ENCODE data around the gene CNOT6L.

The CNOT6L gene

DNA sequence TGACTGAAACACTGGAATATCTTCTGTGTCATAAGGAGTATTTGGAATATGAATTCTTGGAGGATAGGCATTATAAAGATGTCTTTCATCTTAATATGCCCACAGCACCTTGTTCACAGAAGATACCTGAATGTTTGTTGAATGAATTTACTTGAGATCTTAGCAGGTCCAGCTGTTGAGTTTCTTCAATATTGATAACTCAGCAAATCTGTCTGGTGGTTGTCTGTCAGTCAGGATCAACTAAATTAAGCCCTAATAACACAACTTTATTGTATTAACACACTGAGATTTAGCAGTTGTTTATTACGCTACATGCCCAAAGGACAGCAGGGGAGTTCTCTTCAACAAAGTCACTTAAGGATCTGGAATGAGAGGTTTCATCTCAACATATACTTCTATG lies 106.5 kb downstream of the CNOT6L start:
- no peak for DNase-seq (ENCODE audit: low read depth)

DNA sequence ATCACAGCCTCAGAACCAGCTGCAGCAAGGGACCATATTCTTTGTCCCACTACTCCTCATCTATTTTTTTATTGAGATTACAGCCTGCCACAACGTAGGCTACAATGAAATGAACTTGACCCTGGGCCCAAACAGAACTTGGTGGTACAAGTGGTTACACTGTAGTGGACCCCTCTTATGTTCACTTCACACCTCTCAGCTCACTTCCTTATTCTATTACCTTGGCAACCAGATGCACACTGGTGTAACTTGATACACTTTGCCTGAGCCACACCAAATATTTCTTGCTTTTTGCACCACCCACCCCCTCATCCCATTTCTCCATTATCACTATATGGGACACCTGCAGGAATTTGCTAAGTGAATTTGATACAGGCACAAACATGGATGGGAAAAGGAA lies 107.7 kb downstream of the CNOT6L start:
- no peak for DNase-seq (ENCODE audit: low read depth)

DNA sequence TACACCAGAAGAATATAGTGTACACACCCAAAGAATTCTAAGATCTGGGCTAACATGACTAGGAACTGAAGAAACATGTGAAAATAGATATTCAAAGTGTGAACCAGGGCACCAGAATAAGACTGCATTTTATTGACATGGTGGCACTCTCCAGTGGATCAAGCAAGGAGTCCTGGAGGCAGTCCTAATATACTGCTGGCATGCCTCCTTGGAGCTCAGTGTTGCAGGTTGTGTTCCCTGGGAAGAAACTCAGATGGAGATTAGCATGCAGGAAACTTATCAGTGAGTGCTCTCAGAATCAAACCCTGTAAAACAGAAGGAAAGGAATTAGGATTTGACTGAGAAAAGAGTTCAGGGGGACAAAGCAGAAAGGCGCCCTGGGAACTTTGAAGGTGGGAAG lies 108.5 kb downstream of the CNOT6L start:
- DNase-seq (ENCODE audit: low read depth) = no peak

DNA sequence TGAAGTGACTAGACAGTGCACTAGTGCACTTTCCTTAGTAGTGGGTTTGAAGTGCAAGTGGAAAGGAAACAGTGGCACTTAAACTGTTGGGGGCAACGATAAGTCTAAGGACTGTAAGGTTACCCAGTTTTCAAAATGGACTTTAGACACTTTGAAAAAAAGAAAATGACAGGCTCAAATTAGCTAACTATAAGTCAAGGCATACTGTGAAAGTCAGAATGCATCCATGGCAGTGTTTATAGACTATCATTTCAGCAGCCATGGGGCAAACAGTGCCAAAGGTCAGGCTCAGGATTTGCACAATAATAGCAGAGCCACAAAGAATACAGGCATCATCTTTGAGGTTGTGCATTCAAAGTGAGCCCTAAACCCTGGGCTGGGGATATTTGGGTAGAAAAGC lies 109.1 kb downstream of the CNOT6L start:
- DNase-seq (ENCODE audit: low read depth) = no peak

DNA sequence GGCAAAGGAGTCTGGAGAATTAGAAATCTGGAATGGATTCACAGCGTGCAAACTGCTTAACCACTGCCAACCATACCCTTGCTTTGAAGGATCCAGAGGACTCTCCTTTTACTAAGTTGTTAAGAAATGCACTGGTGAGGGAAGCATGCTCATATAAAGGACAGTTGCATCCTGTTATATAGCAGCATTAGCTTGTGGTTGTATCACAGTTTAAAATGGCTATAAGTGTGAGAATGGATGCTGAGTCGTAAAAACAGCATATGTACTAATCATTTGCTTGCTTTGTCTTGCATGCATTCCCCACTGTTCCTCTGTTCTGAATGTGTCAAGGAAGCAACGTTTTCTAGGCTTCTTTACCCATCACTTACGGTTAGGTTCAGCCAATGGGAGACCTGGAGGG lies 112.5 kb downstream of the CNOT6L start:
- no peak for DNase-seq (ENCODE audit: low read depth)

DNA sequence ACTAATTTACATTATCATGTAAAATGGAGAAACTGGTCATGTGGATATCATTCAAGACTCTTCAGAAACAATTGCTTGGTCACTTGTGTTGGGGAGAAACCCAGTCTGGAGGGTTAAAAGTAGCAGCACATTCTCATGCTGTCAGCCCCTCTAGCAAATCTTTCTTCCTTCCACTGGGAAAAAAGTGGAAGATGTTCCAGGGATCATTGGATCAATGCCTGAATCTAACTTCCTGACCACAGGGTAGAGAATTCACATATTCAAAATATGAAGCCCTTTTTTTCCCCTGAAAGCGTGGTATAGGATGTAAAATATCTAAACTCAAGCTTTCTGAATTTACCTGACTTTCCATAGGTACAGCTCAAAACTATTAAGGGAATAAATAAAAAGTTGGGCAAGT lies 115.5 kb downstream of the CNOT6L start:
- DNase-seq (ENCODE audit: low read depth) = no peak

DNA sequence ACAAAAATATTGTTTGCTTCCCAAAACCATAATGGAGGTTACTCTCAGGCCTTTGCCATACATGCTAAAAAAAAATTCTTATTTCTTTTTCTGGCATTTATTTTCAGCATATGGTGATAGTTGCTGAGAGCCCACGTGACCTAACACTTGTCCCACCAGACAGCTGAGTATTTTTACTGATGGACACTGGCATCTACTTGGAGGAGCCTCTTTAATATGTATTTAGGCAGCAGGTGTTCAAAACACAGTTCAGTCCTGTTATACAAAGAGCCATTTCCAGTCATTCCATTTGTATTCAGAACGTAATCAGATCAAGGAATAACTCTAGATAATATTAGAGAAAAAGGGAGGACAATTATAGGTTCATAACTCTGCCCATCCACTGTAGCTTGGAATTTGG lies 118.0 kb downstream of the CNOT6L start:
- DNase-seq (ENCODE audit: low read depth) = no peak

DNA sequence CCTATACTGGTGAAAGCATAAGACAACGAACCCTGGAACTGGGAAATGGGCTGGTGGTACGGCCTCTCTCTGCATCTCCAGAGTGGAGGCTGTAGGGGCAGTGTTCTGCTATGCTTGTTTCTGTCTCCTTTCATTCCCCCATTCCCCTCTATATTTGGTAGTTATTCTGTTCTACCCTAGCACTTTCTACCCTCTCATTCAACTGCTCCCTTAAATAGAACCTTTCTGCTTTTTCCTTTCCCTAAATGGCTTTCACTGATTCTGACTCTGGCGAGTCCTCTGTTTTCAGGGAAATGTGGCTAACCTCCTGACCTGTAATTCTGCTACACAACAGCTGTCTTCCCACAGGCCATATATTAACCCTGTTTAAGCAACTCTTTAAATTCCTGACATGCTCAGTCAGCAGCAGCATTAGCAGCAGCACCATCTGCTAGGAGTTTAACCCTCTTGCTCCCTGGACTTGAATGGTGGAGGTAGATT lies 119.4 kb downstream of the CNOT6L start:
- no peak for DNase-seq (ENCODE audit: low read depth)

DNA sequence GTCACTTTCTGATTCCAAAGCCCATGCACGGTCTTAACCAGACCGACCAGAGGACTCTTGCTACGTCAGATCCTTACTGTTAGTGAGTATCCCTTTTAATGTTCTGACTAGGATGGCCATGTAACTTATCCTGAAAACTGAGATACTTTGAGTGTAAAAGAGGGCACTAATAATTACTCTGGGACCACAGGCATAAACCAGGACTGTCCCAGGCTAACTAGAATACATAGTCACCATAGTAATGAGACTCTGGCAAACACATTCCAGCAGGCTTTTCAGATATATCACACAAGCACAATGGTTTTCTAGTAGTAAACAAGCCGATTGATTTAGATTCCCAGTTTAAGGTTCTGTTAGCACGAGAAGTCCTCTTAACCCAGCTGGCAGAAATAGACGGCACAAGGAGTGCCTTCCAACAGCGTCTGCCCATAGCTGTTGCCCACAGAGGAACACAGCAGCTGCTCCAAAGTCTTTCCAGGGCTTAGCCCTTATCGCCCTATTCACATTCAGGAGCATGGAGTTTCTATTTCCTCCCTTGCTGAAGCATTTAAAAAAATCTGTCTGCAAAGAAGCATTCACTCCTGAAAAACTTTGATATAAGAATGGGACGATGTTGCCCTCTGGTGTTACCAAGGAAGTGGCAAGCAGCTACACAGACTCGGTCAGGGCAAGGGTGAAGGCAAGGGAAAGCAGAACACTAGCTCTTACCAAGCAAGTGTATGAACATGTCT lies 121.1 kb downstream of the CNOT6L start:
- DNase-seq (ENCODE audit: low read depth) = no peak

DNA sequence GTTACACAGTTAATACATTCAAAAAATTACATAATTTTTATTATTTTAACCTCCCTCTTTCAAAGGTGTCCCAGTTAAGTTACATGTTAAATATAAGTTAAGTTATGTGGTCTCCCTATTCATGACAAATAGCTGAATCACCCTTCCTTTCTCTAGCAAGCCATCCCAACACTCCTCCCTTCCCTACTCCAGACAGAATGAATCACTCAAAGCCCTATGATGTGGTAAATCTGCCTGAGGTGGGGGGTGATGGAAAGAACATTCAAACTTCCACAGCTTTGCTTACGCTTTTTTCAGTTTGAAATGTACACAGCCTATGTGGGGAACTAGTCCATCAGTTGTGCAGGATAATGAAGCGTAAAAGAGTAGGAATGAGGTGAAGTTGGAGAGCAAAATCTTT lies 123.4 kb downstream of the CNOT6L start:
- no peak for DNase-seq (ENCODE audit: low read depth)

DNA sequence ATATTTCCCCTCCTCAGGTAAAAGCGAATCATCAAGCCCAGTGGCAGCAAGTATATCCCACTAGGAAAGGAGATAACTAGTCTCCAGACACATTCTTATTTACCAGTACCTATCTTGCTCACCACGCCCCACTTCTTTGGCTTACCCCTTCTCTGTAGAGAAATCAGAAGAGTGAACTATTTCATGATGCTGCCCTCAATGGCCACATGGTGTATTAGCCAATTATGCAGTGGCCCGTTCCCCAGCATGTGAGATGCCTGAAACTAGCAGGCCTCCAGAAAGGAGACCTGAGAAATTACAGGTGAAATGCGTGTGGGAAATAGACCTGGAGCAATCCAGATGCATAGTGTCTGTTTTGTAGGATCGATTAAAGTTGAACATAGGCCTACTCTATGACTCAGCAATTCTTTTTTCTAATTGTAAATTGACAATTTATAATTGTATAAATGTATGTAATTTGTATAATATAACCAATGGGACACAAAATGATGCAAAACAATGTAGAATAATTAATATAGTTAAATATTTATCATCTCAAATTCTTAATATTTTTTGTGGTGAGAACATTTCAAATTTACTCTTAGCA lies 126.2 kb downstream of the CNOT6L start:
- DNase-seq (ENCODE audit: low read depth) = no peak

DNA sequence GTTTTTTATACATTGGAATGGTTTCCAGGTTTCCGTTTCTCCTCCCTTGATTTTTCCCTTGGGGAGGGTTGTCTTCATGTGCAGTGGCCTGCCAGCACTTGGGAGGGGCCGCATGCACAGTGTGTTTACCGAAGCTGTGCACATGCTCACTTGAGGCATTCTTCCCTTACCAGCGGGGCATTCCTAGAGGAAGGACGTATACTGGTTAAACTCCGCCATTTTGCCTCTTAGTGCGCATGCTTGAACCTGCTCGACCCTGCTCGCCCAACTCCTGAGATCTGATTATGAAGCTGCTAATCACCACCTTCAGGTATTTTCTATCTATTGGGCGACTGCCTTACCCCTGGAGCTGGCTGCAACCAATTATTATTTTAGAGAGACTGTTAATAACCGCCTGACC lies 137.4 kb downstream of the CNOT6L start:
- no peak for DNase-seq (ENCODE audit: low read depth)

DNA sequence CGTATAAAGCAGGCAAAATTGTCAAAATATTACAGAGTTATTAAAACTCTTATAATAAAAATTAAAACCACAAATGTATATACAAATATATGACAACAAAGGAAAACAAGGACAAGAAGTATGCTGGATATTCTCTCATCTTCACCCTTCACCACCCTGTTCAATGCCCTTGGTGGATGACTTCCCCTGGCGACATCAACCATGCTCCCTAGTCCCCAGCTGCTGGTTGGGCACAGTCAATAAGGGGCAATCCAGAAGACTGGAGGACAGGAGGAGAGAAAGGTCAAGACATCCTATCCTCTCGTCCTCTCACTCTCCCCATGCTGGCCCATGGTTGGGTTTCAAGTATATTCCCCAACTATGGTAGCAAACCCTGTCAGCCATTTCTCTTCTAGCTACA lies 142.3 kb downstream of the CNOT6L start:
- DNase-seq (ENCODE audit: low read depth) = no peak

DNA sequence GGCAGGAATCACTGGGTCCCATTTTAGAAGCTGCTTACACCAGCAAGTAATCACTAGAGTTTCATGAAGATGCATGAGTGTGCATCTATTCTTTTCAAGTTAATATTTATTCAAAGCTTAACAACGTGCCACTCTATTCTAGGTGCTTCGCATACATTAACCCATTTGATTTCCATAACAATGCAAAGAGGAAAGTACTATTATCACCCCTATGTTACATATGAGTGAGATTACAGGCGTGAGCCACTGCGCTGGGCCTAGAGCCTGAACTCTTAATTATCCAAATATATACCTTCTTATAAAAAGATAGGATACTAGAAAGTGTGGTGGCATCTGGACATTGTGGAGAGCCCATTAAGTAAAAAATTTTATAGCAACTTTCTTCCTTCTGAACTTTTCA lies 148.1 kb downstream of the CNOT6L start:
- DNase-seq (ENCODE audit: low read depth) = no peak

DNA sequence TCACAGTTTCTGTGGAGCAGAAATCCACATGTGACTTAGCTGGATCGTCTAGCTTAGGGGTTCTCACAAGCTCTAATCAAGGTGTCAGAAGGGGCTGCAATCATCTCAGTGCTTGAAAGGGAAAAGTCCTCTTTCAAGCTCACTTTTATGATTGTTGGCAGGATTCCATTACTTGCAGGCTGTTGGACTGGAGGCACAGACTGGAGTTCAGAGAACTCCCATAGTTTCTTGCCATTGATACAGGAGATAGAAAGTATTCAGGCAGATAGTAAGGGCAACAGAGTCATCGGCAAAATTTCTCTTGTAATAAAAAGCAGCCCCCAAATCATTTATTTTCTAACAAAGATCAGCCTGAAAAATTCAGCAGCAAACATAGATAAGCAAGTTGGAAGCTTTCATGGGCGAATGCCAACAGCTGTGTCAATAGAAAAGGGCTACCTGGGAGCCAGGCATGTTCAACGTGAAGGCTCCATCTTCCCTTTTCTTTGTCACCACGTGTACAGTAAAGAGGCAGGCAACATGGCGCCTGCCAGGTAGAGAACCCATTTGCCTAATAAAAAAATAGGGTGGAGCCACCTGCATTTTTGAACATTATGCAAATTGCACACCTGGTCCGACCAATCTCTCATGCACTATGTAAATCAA lies 149.1 kb downstream of the CNOT6L start:
- DNase-seq (ENCODE audit: low read depth) = no peak

DNA sequence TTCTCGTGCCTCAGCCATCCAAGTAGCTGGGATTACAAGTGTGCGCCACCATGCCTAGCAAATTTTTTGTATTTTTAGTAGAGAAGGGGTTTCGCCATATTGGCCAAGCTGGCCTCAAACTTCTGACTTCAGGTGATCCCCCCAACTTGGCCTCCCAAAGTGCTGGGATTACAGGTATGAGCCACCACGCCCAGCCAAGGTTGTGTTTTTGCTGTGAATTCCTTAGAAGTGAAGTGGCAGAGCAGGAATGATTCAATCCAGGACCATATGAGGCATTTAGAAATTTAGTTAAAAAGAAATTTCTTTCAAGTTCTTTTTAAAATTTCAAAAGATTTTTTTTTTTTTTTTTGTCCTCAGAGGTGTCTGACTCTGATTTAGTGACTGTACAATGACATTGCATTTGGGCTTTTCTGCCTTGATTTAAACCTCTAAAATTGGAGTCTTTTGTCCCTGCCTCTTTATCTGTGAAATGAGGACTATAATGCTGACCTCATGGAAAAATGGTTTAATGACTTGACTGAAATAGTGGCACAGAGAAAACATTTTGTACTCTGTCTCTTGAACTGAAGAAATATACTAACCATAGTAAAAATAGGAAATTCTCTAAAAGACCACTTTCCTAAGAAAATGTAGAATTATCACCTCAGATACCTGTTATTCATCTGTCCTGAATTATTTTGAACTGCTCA lies 153.6 kb downstream of the CNOT6L start:
- DNase-seq (ENCODE audit: low read depth) = no peak

Measured in activated T-helper 1 cell treated with Interleukin-2 at 50 U/mL for 16 hours (primary cell).